CD4-positive, alpha-beta T cell (primary cell): ENCODE measurements around the gene ZNF831. TPM values are rescaled to one million over a fixed set of nuclear protein-coding genes. Genes with fewer than 3 reads are reported as not detected.

ENCODE experiments used
- ATAC-seq: fragments of 200-7000 bp; cut with Tn5 transposase; one replicate; pipeline ENCODE4 v1.10.0; 2022; ENCODE audit warnings: mild to moderate bottlenecking; ENCODE audit not compliant: poor library complexity
- CTCF ChIA-PET: fragments of 350-600 bp; sonication (Branson Sonifier 250); formaldehyde crosslinking; loops from one replicate; lab custom pipeline; 2021; ENCODE audit warnings: antibody characterized with exemption, inconsistent platforms; lab: Charles Lee
- POLR2A ChIA-PET: fragments of 350-600 bp; sonication (Branson Sonifier 250); formaldehyde crosslinking; loops from one replicate; lab custom pipeline; 2021; ENCODE audit warnings: antibody characterized with exemption, inconsistent platforms; lab: Charles Lee
- DNase-seq, 14 experiments: peaks; one replicate each; pipeline ENCODE4 v3.0.0-alpha.2; 2013 to 2020; ENCODE audit warnings: mixed read lengths in 2 of 14
- H3K27ac ChIP-seq, 2 donors: one replicate each; pipeline versions ENCODE4 v1.5.1 to v1.7.0; 2013; ENCODE audit warnings: low read length in 2 of 2, low read depth in 1 of 2, mild to moderate bottlenecking in 1 of 2
- H3K27me3 ChIP-seq, 2 experiments: 1 replicate in 1 of 2; 2 replicates in 1 of 2; pipeline versions ENCODE4 v1.6.1 to v1.7.0; 2013; ENCODE audit warnings: low read length in 2 of 2, control low read depth in 1 of 2, mild to moderate bottlenecking in 1 of 2, moderate library complexity in 1 of 2; ENCODE audit not compliant: insufficient read depth in 2 of 2, control insufficient read depth in 1 of 2
- H3K36me3 ChIP-seq: one replicate; pipeline ENCODE4 v1.6.1; 2013; ENCODE audit warnings: low read length, control low read depth; ENCODE audit not compliant: insufficient read depth
- H3K4me1 ChIP-seq: one replicate; pipeline ENCODE4 v1.6.1; 2013; ENCODE audit warnings: low read length, control low read depth; ENCODE audit not compliant: insufficient read depth
- H3K4me3 ChIP-seq: one replicate; pipeline ENCODE4 v1.5.1; 2013; ENCODE audit warnings: mild to moderate bottlenecking, low read length, moderate library complexity
- H3K9me3 ChIP-seq, 2 experiments: 1 replicate in 1 of 2; 2 replicates in 1 of 2; pipeline versions ENCODE4 v1.6.1 to v1.7.0; 2013; ENCODE audit warnings: low read length in 2 of 2, mild to moderate bottlenecking in 2 of 2, control low read depth in 1 of 2, moderate library complexity in 1 of 2; ENCODE audit not compliant: control insufficient read depth in 1 of 2, insufficient read depth in 1 of 2
- H3K27ac Mint-ChIP-seq: one replicate; pipeline ENCODE4 v1.8.0; 2020; ENCODE audit warnings: mixed read lengths
- H3K27me3 Mint-ChIP-seq: one replicate; pipeline ENCODE4 v1.8.0; 2021; ENCODE audit warnings: mixed read lengths
- H3K36me3 Mint-ChIP-seq: one replicate; pipeline ENCODE4 v1.8.0; 2021; ENCODE audit warnings: low read depth, mixed read lengths
- H3K4me1 Mint-ChIP-seq: one replicate; pipeline ENCODE4 v1.8.0; 2021; ENCODE audit warnings: low read depth, mixed read lengths
- H3K4me3 Mint-ChIP-seq: one replicate; pipeline ENCODE4 v1.8.0; 2020; ENCODE audit warnings: mild to moderate bottlenecking, mixed read lengths
- H3K9me3 Mint-ChIP-seq: one replicate; pipeline ENCODE4 v1.8.0; 2020; ENCODE audit warnings: mixed read lengths
- intact Hi-C, 2 experiments: fragments of 100-400 bp; cut with DNase I in 1 of 2; cut with micrococcal nuclease in 1 of 2; formaldehyde crosslinking; loops; one replicate each; pipeline versions ENCODE4 v1.15.1 to v1.9.0; 2023 to 2025; cut with DNase I, micrococcal nuclease
- total RNA-seq, 174 experiments: library from RNA in 2 of 174; stranded (reverse) in 2 of 174; gene quantifications; one replicate each; pipeline ENCODE4 v1.2.3 and lab custom pipeline; 2021 to 2026
- TF ChIP-seq, protein P1 (sequence below): fragments of 200-600 bp; IDR thresholded peaks from one replicate; pipeline ENCODE4 v1.8.0; 2022; ENCODE audit warnings: antibody characterized with exemption, mild to moderate bottlenecking

The ZNF831 gene
- total RNA-seq, 2 experiments from 2014 or later: 24.9 to 25.9 TPM

DNA sequence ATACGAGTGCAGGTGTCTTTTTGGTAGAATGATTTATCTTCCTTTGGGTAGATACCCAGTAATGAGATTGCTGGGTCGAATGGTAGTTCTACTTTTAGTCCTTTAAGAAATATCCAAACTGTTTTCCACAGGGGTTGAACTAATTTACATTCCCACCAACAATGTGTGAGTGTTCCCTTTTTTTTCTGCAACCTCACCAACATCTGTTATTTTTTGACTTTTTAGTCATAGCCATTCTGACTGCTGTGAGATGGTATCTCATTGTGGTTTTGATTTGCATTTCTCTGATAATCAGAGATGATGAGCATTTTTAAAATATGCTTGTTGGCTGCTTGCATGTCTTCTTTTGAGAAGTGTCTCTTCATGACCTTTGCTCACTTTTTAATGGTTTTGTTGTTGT is 1.9 kb upstream of the ZNF831 start:
- no peaks in the 10 kb centered on the region for H3K27me3 Mint-ChIP-seq
- Histone ChIP-seq H3K4me3 (peak overlapping the region; percentile 70), H3K9me3 (no peaks in the 10 kb centered on the region), H3K27ac (peak overlapping the region; percentile 94 to 99), H3K27me3 (no peaks in the 10 kb centered on the region), H3K36me3 (no peaks in the 10 kb centered on the region), H3K4me1 (peaks cover 73% of the 10 kb centered on the region)
- intact Hi-C loops: loop anchor here (2.0 to 5.0 kb wide), 5 partner anchors 15 to 509 kb away; partner anchors contain the start of gene STX16 (in 1 of the 2)
- TF ChIP-seq, protein P1, sequence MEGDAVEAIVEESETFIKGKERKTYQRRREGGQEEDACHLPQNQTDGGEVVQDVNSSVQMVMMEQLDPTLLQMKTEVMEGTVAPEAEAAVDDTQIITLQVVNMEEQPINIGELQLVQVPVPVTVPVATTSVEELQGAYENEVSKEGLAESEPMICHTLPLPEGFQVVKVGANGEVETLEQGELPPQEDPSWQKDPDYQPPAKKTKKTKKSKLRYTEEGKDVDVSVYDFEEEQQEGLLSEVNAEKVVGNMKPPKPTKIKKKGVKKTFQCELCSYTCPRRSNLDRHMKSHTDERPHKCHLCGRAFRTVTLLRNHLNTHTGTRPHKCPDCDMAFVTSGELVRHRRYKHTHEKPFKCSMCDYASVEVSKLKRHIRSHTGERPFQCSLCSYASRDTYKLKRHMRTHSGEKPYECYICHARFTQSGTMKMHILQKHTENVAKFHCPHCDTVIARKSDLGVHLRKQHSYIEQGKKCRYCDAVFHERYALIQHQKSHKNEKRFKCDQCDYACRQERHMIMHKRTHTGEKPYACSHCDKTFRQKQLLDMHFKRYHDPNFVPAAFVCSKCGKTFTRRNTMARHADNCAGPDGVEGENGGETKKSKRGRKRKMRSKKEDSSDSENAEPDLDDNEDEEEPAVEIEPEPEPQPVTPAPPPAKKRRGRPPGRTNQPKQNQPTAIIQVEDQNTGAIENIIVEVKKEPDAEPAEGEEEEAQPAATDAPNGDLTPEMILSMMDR: no peak
- peak overlapping the region; percentile 89 for H3K4me3 Mint-ChIP-seq
- CTCF ChIA-PET: no interaction called here
- ATAC-seq (peak; percentile 1), DNase-seq (peak in 3 of 14 experiments; percentile 64 to 72 (median 72))
- peaks cover 35% of the 10 kb centered on the region for H3K36me3 Mint-ChIP-seq
- H3K27ac Mint-ChIP-seq: peak overlapping the region; percentile 95
- H3K9me3 Mint-ChIP-seq: no peaks in the 10 kb centered on the region
- H3K4me1 Mint-ChIP-seq: peaks cover 100% of the 10 kb centered on the region
- POLR2A ChIA-PET: interaction anchor here (1.0 kb wide), 1 partner anchor 8 kb away, joined by 3 read pairs; no protein-coding TSS in a partner anchor

DNA sequence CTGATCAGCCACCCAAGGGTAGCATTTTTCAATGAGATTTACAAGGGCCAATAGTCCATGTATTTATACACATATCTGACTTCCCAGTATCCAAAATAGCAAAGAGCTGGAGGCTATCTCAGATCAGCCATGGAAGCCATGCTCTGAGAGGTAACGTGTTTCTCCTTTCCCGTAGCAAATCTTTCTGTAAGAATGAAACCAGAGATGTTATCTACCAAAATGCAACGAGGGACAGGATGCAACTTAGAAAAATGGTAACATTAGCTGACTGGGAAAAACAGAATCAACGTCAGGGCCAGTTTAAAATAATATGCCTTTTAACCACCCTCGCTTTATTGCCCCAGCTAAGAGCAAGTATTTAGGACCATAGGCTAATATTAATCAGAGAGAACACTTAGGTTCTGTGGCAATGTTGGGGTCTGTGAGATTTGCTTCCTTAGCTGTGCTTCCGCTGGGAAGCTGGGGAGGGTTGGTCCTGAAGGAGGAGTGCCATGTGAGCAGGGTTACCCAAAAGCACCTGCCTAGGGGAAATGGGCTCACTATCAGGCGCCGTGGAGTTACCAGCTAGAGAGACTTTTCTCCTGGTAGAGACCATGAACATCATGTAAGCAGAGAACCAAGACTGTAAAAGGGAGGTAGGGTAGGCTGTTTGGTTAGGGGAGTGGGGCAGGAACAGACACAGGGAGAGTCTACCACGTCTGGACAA is 1.2 kb downstream of the ZNF831 start:
- intact Hi-C loops: loop anchor here (1.0 to 5.0 kb wide), 5 partner anchors 42 to 513 kb away; partner anchors contain the start of gene STX16 (in 1 of the 2)
- ChIA-PET POLR2A (interaction anchor here (0.6 to 5.7 kb wide), 23 partner anchors 8 to 1773 kb away, joined by 3 to 129 read pairs (median 4); partner anchors contain the start of gene ATP5F1E), CTCF (interaction anchor here (1.5 to 3.0 kb wide), 3 partner anchors 18 to 43 kb away, joined by 5 to 12 read pairs (median 7); no protein-coding TSS in a partner anchor)
- Mint-ChIP-seq H3K27ac (peak overlapping the region; percentile 95), H3K9me3 (no peaks in the 10 kb centered on the region), H3K4me1 (peaks cover 98% of the 10 kb centered on the region), H3K4me3 (peak overlapping the region; percentile 80), H3K27me3 (no peaks in the 10 kb centered on the region), H3K36me3 (peaks cover 39% of the 10 kb centered on the region)
- peak overlapping the region; percentile 94 to 99 for H3K27ac ChIP-seq
- H3K36me3 ChIP-seq: no peaks in the 10 kb centered on the region
- TF ChIP-seq, protein P1: no peak
- peaks cover 58% of the 10 kb centered on the region for H3K4me1 ChIP-seq
- ATAC-seq: no peak
- peak overlapping the region; percentile 71 for H3K4me3 ChIP-seq
- DNase-seq: peak in 3 of 14 experiments; percentile 68 to 81 (median 69)
- H3K9me3 ChIP-seq: no peaks in the 10 kb centered on the region
- H3K27me3 ChIP-seq: no peaks in the 10 kb centered on the region

DNA sequence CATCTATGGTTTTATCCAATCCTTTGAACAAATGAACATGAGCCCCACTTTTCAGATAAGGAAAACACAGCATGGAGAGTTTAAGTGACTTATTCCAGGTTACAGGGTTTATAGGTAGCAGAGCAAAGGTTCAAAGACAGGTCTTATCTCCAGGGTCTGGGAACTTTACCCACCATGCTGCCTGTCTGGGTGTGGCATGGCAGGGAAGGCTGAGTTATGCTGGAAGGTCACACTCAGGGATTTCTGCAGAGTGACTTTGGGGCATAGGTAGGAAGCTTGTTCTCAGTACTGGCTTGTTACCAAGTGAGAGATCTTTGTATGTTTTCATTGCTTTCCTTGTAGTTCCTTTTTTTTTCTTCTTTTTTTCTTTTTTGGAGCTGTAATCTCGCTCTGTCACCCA is 1.8 kb downstream of the ZNF831 start:
- no peaks in the 10 kb centered on the region for H3K9me3 ChIP-seq
- H3K36me3 Mint-ChIP-seq: peaks cover 40% of the 10 kb centered on the region
- ChIA-PET CTCF (interaction anchor here (0.7 to 3.0 kb wide), 3 partner anchors 42 to 78 kb away, joined by 3 to 12 read pairs (median 5); no protein-coding TSS in a partner anchor), POLR2A (interaction anchor here (0.6 to 5.7 kb wide), 16 partner anchors 11 to 276 kb away, joined by 3 to 129 read pairs (median 4); partner anchors contain the start of gene ATP5F1E)
- peak overlapping the region; percentile 94 to 99 for H3K27ac ChIP-seq
- peaks cover 98% of the 10 kb centered on the region for H3K4me1 Mint-ChIP-seq
- ATAC-seq (no peak), DNase-seq (peak in 2 of 14 experiments; percentile 30 to 32)
- H3K4me1 ChIP-seq: peaks cover 54% of the 10 kb centered on the region
- no peaks in the 10 kb centered on the region for H3K9me3 Mint-ChIP-seq
- H3K4me3 Mint-ChIP-seq: peak overlapping the region; percentile 80
- H3K36me3 ChIP-seq: peaks cover 3% of the 10 kb centered on the region
- intact Hi-C loops: loop anchor here in 1 of 2 experiments (2.0 kb wide), 1 partner anchor 43 kb away; no protein-coding TSS in a partner anchor
- H3K27me3 ChIP-seq: no peaks in the 10 kb centered on the region
- H3K27ac Mint-ChIP-seq: peak overlapping the region; percentile 95
- peak overlapping the region; percentile 71 for H3K4me3 ChIP-seq
- TF ChIP-seq, protein P1: no peak
- no peaks in the 10 kb centered on the region for H3K27me3 Mint-ChIP-seq
